Ovary (tissue), 3 donors: ENCODE data around the gene MYBPHL.

ENCODE experiments used
- CTCF ChIP-seq, 3 donors: fragments of 450-650 bp in 2 of 3; fragments of 200-600 bp in 1 of 3; IDR thresholded peaks; one replicate each; pipeline versions ENCODE4 v1.5.1 to v1.8.0; 2016 to 2022; ENCODE audit warnings: antibody characterized with exemption in 3 of 3, mild to moderate bottlenecking in 1 of 3
- EP300 ChIP-seq: sonication (generic); formaldehyde crosslinking; IDR thresholded peaks from one replicate; pipeline ENCODE4 v1.6.1; 2017; ENCODE audit warnings: antibody characterized with exemption
- POLR2A ChIP-seq: fragments of 450-650 bp; IDR thresholded peaks from one replicate; pipeline ENCODE4 v1.6.1; 2017; ENCODE audit warnings: antibody characterized with exemption, mild to moderate bottlenecking, moderate library complexity
- donor health status: DM: no; HTN: no; CAD: no.

- TF ChIP-seq POLR2A = no peak
- TF ChIP-seq CTCF (IDR thresholded peaks at IDR 0.05) = no peak
- TF ChIP-seq EP300 = no peak
These were observed 31.8 kb upstream of the MYBPHL start for GRCh38 chr1:109338608-109339007.
